Sigmoid colon (tissue), 7 donors: ENCODE measurements around the gene GADD45B. TPM values are rescaled to one million over a fixed set of nuclear protein-coding genes. Genes with fewer than 3 reads are reported as not detected.

ENCODE experiments used
- DNase-seq: peaks from one replicate; pipeline ENCODE4 v3.0.0-alpha.2; 2019
- H3K27ac ChIP-seq, 4 donors: fragments of 200-600 bp; sonication (generic); one replicate each; pipeline ENCODE4 v1.5.1; 2016 to 2019; ENCODE audit warnings: mild to moderate bottlenecking in 1 of 4
- H3K27me3 ChIP-seq, 3 donors: fragments of 200-600 bp; sonication (generic); one replicate each; pipeline ENCODE4 v1.5.1; 2019; ENCODE audit warnings: mild to moderate bottlenecking in 1 of 3
- H3K36me3 ChIP-seq, 4 donors: fragments of 200-600 bp; sonication (generic); one replicate each; pipeline ENCODE4 v1.5.1; 2016 to 2019
- H3K4me1 ChIP-seq, 4 donors: fragments of 200-600 bp; sonication (generic); one replicate each; pipeline ENCODE4 v1.5.1; 2017 to 2019
- H3K4me3 ChIP-seq, 4 donors: fragments of 200-600 bp; sonication (generic); one replicate each; pipeline ENCODE4 v1.5.1; 2017 to 2019; ENCODE audit warnings: mild to moderate bottlenecking in 2 of 4, moderate library complexity in 1 of 4
- H3K9me3 ChIP-seq, 4 donors: fragments of 200-600 bp in 3 of 4; sonication (generic) in 3 of 4; one replicate each; pipeline versions ENCODE4 v1.5.1 to v1.6.1; 2013 to 2019
- CTCF ChIP-seq, 4 experiments: fragments of 450-650 bp in 3 of 4; fragments of 200-600 bp in 1 of 4; IDR thresholded peaks; one replicate each; pipeline ENCODE4 v1.5.1; 2016 to 2019; ENCODE audit warnings: antibody characterized with exemption in 4 of 4, mild to moderate bottlenecking in 3 of 4, moderate library complexity in 2 of 4
- EP300 ChIP-seq, 4 donors: sonication (generic); formaldehyde crosslinking; IDR thresholded peaks; one replicate each; pipeline ENCODE4 v1.6.1; 2017; ENCODE audit warnings: antibody characterized with exemption in 4 of 4
- POLR2A ChIP-seq, 2 donors: fragments of 450-650 bp; IDR thresholded peaks; one replicate each; pipeline ENCODE4 v1.6.1; 2016; ENCODE audit warnings: antibody characterized with exemption in 2 of 2, mild to moderate bottlenecking in 2 of 2, moderate library complexity in 2 of 2
- POLR2AphosphoS5 ChIP-seq, 4 donors: sonication (generic); formaldehyde crosslinking; IDR thresholded peaks; one replicate each; pipeline ENCODE4 v1.6.1; 2017; ENCODE audit warnings: antibody characterized with exemption in 4 of 4
- WGBS, 2 donors: extraction: QIAGEN DNeasy Blood & Tissue Kit; methylation state at CpG; one replicate each; pipeline ENCODE4 v1.1.7; 2013; 5-methylcytosine and 5-hydroxymethylcytosine counted together
- intact Hi-C: fragments of 100-400 bp; cut with DNase I; formaldehyde crosslinking; loops from one replicate; pipeline ENCODE4 v1.15.1; 2023
- polyA plus RNA-seq, 3 donors: library from polyadenylated mRNA; stranded (reverse); fragments of 200-250 nt; gene quantifications; one replicate each; pipeline ENCODE4 v1.2.3, GENCODE V29; 2013
- total RNA-seq, 4 donors: library from RNA; depleted of rRNA; stranded (reverse); fragments of >200 nt; gene quantifications; one replicate each; pipeline ENCODE4 v1.1.0, GENCODE V29; 2016
- donor health status: healthy with polysubstance abuse.
- donor health status: Bipolar disorder and iron deficiency.
- donor health status: healthy.

The GADD45B gene
- total and polyA plus RNA-seq, 7 donors: 25.0 to 708 (median 82.0) TPM

- no peak overlapping the region for H3K27ac ChIP-seq
- peaks cover 0 to 49% (median 27%) of the 10 kb centered on the region in 4 donors for H3K36me3 ChIP-seq
- H3K4me3 ChIP-seq: no peak overlapping the region
- no peaks in the 10 kb centered on the region for H3K27me3 ChIP-seq
- intact Hi-C loops: no loop called here
- H3K9me3 ChIP-seq: no peaks in the 10 kb centered on the region
- TF ChIP-seq EP300 (IDR thresholded peaks at IDR 0.05): no peak
- no peak for TF ChIP-seq CTCF (IDR thresholded peaks at IDR 0.05)
- TF ChIP-seq POLR2A (IDR thresholded peaks at IDR 0.05): no peak
- no peak for TF ChIP-seq POLR2AphosphoS5 (IDR thresholded peaks at IDR 0.05)
- H3K4me1 ChIP-seq: no peaks in the 10 kb centered on the region
- WGBS, 2 donors: 91 to 94% methylated on average over 42 of the region's 42 CpGs
- DNase-seq: no peak
These were observed 41.1 kb upstream of the GADD45B start for GRCh38 chr19:2434721-2435265.

- H3K4me1 ChIP-seq: no peaks in the 10 kb centered on the region
- intact Hi-C loops: no loop called here
- TF ChIP-seq EP300 (IDR thresholded peaks at IDR 0.05) (no peak), POLR2A (IDR thresholded peaks at IDR 0.05) (no peak), CTCF (IDR thresholded peaks at IDR 0.05) (no peak), POLR2AphosphoS5 (IDR thresholded peaks at IDR 0.05) (no peak)
- no peaks in the 10 kb centered on the region for H3K27me3 ChIP-seq
- WGBS, 2 donors: 97% methylated on average over 39 of the region's 39 CpGs
- no peak for DNase-seq
- H3K27ac ChIP-seq: no peak overlapping the region
- peaks cover 0 to 45% (median 25%) of the 10 kb centered on the region in 4 donors for H3K36me3 ChIP-seq
- no peak overlapping the region for H3K4me3 ChIP-seq
- H3K9me3 ChIP-seq: no peaks in the 10 kb centered on the region
These were observed 39.5 kb upstream of the GADD45B start for GRCh38 chr19:2436384-2436783.

- 97 to 98% methylated on average over 15 of the region's 15 CpGs for WGBS, 2 donors
These were observed 39.0 kb upstream of the GADD45B start for GRCh38 chr19:2436926-2437325.

GRCh38 chr19:2438178-2438577 lies 37.7 kb upstream of the GADD45B start:
- no peak for DNase-seq
- intact Hi-C loops: no loop called here
- no peak overlapping the region for H3K27ac ChIP-seq
- H3K9me3 ChIP-seq: no peaks in the 10 kb centered on the region
- H3K36me3 ChIP-seq: peaks cover 0 to 53% (median 21%) of the 10 kb centered on the region in 4 donors
- TF ChIP-seq POLR2A (IDR thresholded peaks at IDR 0.05) (no peak), CTCF (IDR thresholded peaks at IDR 0.05) (no peak), POLR2AphosphoS5 (IDR thresholded peaks at IDR 0.05) (no peak), EP300 (IDR thresholded peaks at IDR 0.05) (no peak)
- 95 to 96% methylated on average over 20 of the region's 20 CpGs for WGBS, 2 donors
- no peaks in the 10 kb centered on the region for H3K27me3 ChIP-seq
- no peaks in the 10 kb centered on the region for H3K4me1 ChIP-seq
- no peak overlapping the region for H3K4me3 ChIP-seq

More at GRCh38 chr19:2436926-2437325, 39.0 kb upstream of the GADD45B start:
- no peak for DNase-seq
- no peaks in the 10 kb centered on the region for H3K9me3 ChIP-seq
- H3K4me1 ChIP-seq: no peaks in the 10 kb centered on the region
- intact Hi-C loops: no loop called here
- no peak overlapping the region for H3K4me3 ChIP-seq
- no peak for TF ChIP-seq CTCF (IDR thresholded peaks at IDR 0.05)
- no peak for TF ChIP-seq EP300 (IDR thresholded peaks at IDR 0.05)
- TF ChIP-seq POLR2A (IDR thresholded peaks at IDR 0.05): no peak
- TF ChIP-seq POLR2AphosphoS5 (IDR thresholded peaks at IDR 0.05): no peak
- H3K36me3 ChIP-seq: peaks cover 0 to 45% (median 22%) of the 10 kb centered on the region in 4 donors
- no peaks in the 10 kb centered on the region for H3K27me3 ChIP-seq
- H3K27ac ChIP-seq: no peak overlapping the region

GRCh38 chr19:2440515-2440914 lies 35.4 kb upstream of the GADD45B start:
- Histone ChIP-seq H3K36me3 (peaks cover 0 to 42% (median 7%) of the 10 kb centered on the region in 4 donors), H3K27ac (no peak overlapping the region)
- intact Hi-C loops: no loop called here

More at GRCh38 chr19:2440515-2440914, 35.4 kb upstream of the GADD45B start:
- Histone ChIP-seq H3K4me3 (no peak overlapping the region), H3K4me1 (no peaks in the 10 kb centered on the region), H3K27me3 (no peaks in the 10 kb centered on the region), H3K9me3 (no peaks in the 10 kb centered on the region)
- DNase-seq: no peak
- TF ChIP-seq POLR2AphosphoS5 (IDR thresholded peaks at IDR 0.05) (no peak), POLR2A (IDR thresholded peaks at IDR 0.05) (no peak), EP300 (IDR thresholded peaks at IDR 0.05) (no peak), CTCF (IDR thresholded peaks at IDR 0.05) (no peak)
- WGBS, 2 donors: 96 to 100% methylated on average over 1 of the region's 1 CpG
